Stimulated activated CD8-positive, alpha-beta memory T cell treated with anti-CD3 and anti-CD28 coated beads, Interleukin-4, amount 100 ng/mL, for 1 hour (primary cell): Measurements from ENCODE around the gene OR2T27.
"Not testable (repeated sequence)": the region's sequence is repeated elsewhere in the genome, so short reads cannot be mapped to it uniquely, and the experiment has no call there.

Source experiments
- DNase-seq, 2 donors: peaks; one replicate each; pipeline ENCODE4 v3.0.0-alpha.2; 2020; ENCODE audit warnings: low read depth in 2 of 2, low spot score in 1 of 2

Gene OR2T27

DNA sequence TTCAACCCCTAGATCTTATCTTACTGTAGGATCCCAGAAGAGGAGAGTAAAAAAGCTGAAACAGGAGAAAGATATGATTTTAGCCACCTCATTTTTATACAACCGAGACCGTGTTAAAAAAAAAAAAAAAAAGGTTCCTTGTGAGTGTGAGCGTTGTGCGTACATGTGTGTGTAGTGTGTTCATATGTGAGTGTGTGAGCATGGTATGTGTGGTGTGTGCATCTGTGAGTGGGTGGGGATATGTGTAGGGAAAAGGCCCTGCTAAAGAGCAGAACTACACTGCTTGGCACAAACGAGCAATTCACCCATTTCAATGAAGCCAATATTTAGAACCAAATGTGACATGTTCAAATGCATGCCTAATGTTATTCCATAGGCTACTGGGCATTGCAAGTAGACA is 13.7 kb downstream of the OR2T27 start:
- DNase-seq = not testable (repeated sequence)

DNA sequence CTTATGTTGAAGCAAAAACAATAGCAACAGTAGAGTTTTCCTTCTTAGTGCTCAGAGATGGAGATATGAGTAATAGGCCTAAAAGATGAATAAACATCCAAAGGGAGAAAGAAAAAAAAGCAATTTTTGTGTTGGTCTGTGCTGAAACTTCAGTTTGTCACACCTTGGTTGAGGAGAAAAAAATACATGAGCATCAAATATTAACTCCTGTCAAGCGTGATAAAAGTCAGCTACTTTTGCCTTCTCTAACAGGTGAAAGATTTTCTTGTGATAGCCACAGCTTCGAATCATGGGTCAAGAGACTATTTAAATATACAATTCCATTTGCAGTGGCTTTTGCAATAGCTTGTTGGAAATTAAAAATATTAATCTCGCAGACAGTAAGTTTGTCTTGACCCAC is 14.4 kb downstream of the OR2T27 start:
- not testable (repeated sequence) for DNase-seq

DNA sequence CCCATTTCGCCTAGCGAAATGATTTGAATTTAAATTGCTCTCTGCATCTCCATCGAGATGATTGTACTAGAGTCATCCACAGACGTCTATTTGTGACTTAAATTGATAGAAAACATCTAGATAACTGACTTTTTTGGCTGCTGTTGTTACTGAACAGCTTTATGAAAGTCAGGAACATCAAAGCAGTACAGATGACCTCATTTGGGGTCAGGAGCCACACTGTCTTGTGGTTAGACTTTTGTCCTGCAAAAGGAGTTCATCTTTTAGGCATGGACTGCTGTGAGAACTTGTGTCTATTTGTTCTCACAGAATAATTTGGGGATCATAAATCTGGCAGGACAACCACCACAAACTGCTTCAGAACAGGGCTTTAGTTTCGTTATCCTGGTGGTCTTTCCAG is 15.7 kb downstream of the OR2T27 start:
- not testable (repeated sequence) for DNase-seq

DNA sequence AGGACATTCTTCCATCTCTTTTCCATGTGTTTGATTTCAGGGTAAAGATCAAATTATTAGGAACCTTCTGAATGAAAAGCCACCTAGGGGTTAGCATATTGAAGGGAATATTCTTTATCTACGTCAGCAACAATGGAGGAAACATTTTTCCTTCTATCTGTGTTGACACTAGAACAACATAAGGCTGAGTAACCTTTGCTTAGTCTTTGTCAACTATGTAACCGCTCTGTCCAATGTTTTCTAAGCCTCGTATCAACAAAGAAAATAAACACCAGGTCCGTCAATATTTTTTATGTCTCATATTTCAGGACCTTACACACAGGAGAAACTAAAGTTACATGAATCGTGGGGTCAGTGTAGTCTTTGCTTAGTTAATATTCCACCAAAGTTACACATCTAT is 18.7 kb downstream of the OR2T27 start:
- DNase-seq = not testable (repeated sequence)

DNA sequence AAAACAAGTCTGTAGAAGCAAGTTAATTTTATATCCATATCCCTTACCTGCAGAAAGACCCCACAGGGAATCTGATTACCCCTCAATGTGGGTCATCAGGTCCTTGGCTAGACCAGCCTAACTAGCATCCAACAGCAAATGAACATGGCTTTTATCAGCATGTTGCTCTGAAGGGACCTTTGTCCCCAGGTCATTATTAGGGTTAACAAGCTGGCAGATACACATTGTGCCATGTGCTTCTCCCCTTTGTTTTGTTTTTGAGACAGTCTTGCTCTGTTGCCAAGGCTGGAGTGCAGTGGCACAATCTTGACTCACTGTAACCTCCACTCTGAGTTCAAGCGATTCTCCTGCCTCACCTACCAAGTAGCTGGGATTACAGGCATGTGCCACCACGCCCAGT is 20.3 kb downstream of the OR2T27 start, which contains the start of gene OR2T11:
OR2T11 (minus strand) TSS at position 101 of the 400 bp plus-strand sequence. CDS start 7,963 bp downstream, outside the sequence.
- not testable (repeated sequence) for DNase-seq

DNA sequence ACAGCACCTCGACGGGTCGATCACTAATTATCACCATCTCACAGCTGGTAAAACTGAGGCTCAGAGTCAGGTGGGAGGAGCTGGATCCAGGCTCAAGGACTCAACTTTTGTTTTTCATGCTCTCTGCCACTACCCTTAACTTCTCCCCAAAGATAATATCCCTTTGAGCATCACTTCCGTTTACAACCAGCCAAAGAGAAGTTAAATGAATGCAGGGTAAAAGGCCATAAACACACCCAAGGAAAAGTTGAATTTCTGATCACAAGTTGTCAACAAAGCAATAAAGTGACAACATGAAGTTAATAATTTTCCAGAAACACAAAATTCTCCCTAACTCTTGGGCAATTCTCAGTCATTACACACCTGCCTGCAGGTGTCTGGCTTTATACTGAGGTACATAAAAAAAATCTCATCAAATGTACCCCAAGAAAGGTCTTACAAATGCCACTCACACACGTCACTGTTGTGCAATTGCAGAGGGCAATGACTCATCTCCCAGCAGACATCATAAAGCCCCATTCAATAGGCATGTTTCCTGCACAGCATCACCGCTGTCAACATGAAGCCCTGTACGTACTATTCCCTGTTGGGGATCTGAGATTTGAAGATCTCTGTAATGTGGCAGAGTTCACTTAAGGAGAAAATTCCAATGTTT is 23.8 kb downstream of the OR2T27 start:
- no peak for DNase-seq

DNA sequence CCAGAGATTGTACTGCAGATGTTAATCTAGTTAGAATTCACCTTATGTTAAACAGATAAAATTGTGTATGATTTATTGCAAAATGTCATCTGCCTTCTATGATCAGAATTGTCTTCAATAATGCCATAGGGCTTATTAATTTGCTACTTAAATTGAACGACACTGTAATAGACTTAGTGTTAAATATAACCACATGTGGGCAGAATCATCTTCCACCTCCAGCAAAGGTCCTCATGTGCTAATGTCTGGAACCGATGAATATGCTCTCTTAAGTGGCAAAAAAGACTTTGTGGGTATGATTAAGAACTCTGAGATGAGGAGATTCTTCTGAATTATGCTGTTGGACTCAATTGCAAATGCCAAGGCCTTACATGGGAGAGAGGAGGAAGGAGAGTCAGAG is 24.8 kb downstream of the OR2T27 start:
- DNase-seq = no peak

DNA sequence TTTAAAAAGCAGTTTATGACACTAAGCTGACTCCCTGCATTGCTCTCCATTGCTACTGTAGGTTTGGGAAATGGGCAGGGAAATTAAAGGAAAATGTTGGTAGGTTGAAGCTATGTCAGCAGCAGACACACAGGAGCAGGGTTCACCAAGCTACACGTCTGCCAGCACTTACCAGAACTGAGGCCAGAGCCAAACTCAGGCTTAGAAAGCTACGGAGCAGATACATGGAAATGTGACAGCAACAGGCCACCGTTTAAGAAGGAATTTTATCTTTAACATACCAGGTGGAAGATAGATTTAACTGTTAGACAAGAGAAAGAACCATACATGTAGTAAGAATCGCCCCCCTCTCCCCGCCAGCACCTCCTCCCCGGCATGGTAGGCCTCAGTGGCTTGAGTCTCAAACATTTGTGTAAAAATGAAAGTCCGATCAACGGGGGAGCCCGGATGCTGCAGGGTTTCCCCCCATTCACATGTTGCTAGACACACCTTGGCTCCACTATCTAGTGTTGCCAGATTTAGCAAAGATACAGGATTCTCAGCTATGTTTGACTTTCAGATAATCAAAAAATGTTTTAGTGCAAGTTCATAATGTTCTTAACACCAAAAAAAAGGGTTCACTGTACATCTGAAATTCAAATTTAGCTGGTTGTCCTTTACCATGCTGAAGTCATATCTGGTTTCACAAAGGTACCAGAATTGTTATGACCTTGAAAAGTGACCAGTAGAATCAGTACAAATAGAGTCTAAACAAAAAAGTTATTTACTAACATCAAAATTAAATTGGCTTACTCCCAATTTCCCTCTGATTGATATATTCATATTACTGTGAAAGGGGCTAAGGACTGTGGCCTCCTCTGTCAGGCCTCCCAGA is 27.1 kb downstream of the OR2T27 start:
- no peak for DNase-seq

DNA sequence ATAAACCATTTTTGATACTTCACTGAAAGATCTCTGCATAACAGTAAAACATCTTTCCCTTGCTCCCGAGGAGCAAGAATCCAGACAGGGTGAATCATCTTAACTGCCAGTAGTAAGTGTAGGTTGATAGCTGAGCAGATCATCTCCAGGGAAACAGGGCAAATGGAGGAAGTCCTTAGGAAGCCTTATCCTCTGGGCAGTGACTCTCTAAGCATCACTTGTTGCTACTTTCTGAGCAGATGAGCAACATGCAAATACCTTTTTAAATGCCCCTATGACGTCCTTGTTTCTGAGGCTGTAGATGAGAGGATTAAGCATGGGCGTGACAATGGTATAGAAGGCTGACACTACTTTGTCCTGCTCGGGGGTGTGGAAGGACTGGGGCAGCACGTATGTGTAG is 29.4 kb downstream of the OR2T27 start:
- no peak for DNase-seq

DNA sequence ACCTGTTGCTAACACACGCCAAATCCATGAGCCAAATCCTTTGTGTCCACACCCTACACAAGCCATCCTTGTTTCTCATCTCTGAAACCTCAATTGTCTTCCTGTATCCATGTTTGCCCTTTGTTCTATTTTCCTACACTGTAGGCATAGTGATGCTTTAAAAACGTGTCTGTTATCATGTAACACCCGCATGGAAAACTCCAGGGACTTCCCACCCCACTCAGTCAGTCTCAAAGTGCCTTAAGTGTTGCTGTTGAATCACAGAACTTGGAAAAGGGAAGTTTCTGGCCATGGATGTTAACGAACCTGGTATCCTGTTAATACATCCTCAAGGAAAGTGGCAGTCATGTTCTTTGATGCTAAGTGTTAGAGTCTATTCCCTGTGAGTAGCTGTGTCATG is 30.2 kb downstream of the OR2T27 start:
- no peak for DNase-seq

DNA sequence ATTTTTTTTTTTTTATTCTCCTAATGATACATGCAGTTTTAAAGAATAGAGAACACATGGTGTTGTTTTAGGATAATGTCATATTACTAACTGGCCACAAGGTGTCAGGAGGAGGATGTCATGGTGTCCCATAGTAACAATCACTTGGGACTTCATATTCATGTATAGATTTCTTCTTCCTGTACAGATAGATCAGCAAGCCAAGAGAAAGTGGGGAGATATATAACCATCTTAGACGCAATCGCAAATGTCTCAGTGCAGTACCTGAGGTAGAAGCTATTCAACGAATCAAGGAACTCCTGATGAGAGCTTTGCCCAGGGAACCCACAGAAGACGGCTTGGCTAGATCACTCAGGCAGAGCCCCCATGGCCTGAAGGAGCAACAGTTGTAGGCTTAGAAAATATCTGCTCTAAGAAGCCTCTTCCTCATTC is 32.7 kb downstream of the OR2T27 start:
- DNase-seq = no peak

DNA sequence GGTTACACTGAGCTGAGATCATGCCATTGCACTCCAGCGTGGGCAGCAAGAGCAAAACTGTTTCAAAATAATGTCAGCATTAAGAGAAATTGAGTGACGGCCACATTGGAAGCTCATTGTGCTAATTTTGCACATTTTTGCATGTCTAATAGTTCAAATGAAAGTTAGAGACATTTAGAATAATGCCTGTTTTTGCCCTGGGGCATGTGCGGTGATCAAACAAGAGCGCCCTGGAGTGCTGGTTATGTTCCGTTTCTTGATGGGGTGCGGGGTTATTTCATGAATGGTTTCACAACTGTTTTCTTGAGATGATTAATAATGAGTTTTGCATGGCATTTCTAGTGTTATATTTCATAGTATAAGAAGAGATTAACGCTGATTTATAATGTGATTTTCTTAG is 33.6 kb downstream of the OR2T27 start:
- no peak for DNase-seq

DNA sequence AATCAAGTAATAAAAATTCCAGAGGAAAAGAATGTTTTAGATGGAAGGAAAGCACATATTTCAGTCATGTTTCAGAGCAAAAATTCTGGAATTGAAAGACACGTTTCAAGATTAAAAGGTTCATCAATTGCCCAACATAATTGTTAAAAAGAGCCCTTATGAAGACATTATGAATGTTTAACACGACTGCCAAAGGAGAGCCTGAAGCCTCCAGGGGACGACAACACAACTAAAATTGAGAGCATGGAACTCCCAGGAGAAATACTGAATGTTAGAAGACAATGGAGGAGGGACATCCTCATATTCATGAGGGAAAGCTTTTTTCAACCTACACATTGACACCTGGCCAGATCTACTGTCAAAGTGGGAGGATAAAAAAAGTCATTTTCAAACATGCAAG is 36.5 kb downstream of the OR2T27 start:
- no peak for DNase-seq

DNA sequence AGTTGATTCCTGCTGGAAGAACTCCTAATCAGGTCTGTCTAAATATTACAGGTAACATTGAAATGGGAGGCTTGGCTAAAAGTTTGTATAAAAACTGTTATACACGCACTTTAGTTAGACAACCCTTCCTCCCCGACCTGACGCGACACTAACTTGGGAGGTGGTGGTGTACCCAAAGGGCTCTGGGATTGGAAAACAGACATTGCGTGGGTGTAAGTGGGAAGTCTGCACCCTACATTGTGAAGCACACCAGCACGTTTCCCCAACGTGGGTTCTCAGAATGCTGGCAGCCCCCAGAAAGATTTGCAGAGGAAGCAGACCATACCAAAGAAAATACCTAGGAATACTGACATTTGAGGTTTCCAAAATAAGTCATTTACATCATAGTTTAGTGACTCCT is 37.2 kb downstream of the OR2T27 start:
- DNase-seq = no peak

DNA sequence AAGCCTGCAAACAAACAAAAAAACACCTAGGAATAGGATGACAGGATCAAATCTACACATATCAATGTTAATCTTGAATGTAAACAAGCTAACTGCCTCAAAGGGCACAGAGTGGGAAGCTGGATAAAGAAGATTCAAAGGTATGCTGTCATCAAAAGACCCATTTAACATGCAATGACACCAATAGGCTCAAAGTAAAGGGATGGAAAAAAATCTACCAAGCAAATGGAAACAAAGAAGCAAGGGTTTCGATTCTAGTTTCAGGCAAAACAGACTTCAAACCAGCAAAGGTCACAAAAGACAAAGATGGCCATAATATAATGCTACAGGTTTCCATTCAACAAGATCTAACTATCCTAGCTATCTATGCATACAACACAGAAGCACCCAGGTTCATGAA is 41.6 kb downstream of the OR2T27 start:
- no peak for DNase-seq

DNA sequence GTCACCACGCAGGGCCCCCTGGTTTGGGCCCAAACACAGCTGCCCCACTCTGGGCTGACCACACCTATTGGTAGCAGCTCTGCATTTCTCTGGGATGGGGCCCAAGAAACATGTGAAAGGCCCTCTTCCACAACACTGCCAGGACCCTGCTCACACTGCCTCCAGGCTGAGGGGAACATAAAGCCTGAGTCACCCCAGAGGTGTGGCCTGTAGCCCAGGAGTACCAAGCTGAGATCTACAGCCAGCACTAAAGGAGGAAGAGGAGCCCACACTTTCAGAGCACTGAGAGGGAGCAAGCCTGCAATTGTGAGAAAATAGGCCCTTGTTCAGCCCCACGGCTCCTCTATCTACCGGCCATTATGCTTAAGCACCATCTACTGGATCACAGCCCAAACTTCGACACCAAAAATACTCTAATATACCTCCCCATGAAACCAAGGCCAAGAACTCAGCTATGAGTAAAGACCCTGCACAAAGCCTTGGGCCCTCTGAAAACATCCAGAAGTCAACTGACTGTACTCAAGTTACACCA is 43.4 kb downstream of the OR2T27 start:
- DNase-seq = no peak

DNA sequence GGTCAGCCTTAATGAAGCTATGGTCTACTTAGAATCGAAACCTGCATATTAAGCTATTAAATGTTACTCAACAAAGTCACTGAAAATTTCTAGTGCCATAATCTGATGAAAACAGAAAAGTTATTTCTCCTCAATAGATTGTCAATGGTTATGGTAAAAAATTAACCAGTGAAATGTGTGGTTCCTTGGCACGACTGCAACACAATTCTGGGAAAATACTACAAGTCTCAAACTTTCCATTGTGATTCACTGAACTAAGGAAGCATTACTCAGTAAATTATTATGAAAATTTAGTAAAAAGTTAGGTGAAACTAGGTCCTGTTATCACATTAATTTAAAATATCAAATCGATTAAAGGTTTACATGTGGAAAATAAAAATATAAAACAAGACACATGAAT is 45.0 kb downstream of the OR2T27 start:
- DNase-seq = no peak
